GM12878 (cell line): Measurements from ENCODE around the gene PRKCE. TPM values are rescaled to one million over a fixed set of nuclear protein-coding genes. Genes with fewer than 3 reads are reported as not detected.

Experiments
- BHLHE40 ChIP-seq, 2 experiments: fragments of 450-650 bp in 1 of 2; IDR thresholded peaks; 2 replicates each; pipeline ENCODE4 v1.6.1; 2011 to 2017; ENCODE audit warnings: low read depth in 2 of 2, borderline replicate concordance in 1 of 2, improper control_type of control experiment in 1 of 2, low read length in 1 of 2, mild to moderate bottlenecking in 1 of 2
- CBFB ChIP-seq: IDR thresholded peaks from 2 replicates; pipeline ENCODE4 v1.6.1; 2016; ENCODE audit warnings: antibody characterized with exemption, low read depth
- DPF2 ChIP-seq: fragments of 450-650 bp; IDR thresholded peaks from 2 replicates; pipeline ENCODE4 v1.6.1; 2017; ENCODE audit warnings: mild to moderate bottlenecking
- EP300 ChIP-seq, 2 experiments: fragments of 150-350 bp in 1 of 2; IDR thresholded peaks; 2 replicates each; pipeline ENCODE4 v1.6.1; 2011 to 2012; ENCODE audit warnings: low read depth in 2 of 2, low read length in 2 of 2, borderline replicate concordance in 1 of 2, improper control_type of control experiment in 1 of 2, inconsistent platforms in 1 of 2; ENCODE audit not compliant: control insufficient read depth in 1 of 2
- ETV6 ChIP-seq, 2 experiments: fragments of 450-650 bp in 1 of 2; IDR thresholded peaks in 1 of 2; conservative IDR thresholded peaks in 1 of 2; 2 replicates each; pipeline ENCODE4 v1.6.1; 2014; ENCODE audit warnings: antibody characterized with exemption in 1 of 2, borderline replicate concordance in 1 of 2, low read depth in 1 of 2, mild to moderate bottlenecking in 1 of 2, moderate library complexity in 1 of 2
- GATAD2B ChIP-seq: fragments of 450-650 bp; conservative IDR thresholded peaks from 2 replicates; pipeline ENCODE4 v1.6.1; 2017; ENCODE audit warnings: low read depth, mild to moderate bottlenecking, moderate library complexity
- HSF1 ChIP-seq: fragments of 150-350 bp; IDR thresholded peaks from 2 replicates; pipeline ENCODE4 v1.6.1; 2014; ENCODE audit warnings: mild to moderate bottlenecking, low read depth, low read length
- IKZF1 ChIP-seq: fragments of 450-650 bp; conservative IDR thresholded peaks from 2 replicates; pipeline ENCODE4 v1.6.1; 2017; ENCODE audit warnings: antibody characterized with exemption, mild to moderate bottlenecking
- MLLT1 ChIP-seq: fragments of 450-650 bp; IDR thresholded peaks from 2 replicates; pipeline ENCODE4 v1.6.1; 2016; ENCODE audit warnings: mild to moderate bottlenecking
- NKRF ChIP-seq: fragments of 450-650 bp; conservative IDR thresholded peaks from 2 replicates; pipeline ENCODE4 v1.6.1; 2017; ENCODE audit warnings: mild to moderate bottlenecking, moderate library complexity
- NR2F1 ChIP-seq: fragments of 450-650 bp; conservative IDR thresholded peaks from 2 replicates; pipeline ENCODE4 v1.6.1; 2017; ENCODE audit warnings: mild to moderate bottlenecking
- RELA ChIP-seq: fragments of 450-650 bp; IDR thresholded peaks from 2 replicates; pipeline ENCODE4 v1.8.0; 2014; ENCODE audit warnings: borderline replicate concordance; ENCODE audit not compliant: partially characterized antibody
- SPI1 ChIP-seq: IDR thresholded peaks from 2 replicates; pipeline ENCODE4 v1.6.1; 2011; ENCODE audit warnings: low read depth, mild to moderate bottlenecking, low read length, moderate library complexity, borderline replicate concordance; ENCODE audit not compliant: insufficient read depth
- SREBF2 ChIP-seq: IDR thresholded peaks from 2 replicates; pipeline ENCODE4 v1.6.1; 2012; ENCODE audit warnings: mild to moderate bottlenecking, low read length
- ZNF207 ChIP-seq: fragments of 450-650 bp; IDR thresholded peaks from 2 replicates; pipeline ENCODE4 v1.6.1; 2014; ENCODE audit warnings: antibody characterized with exemption, mild to moderate bottlenecking, borderline replicate concordance
- ZNF24 ChIP-seq: fragments of 450-650 bp; IDR thresholded peaks from 2 replicates; pipeline ENCODE4 v1.6.1; 2017; ENCODE audit warnings: antibody characterized with exemption, mild to moderate bottlenecking
- ZNF274 ChIP-seq: IDR thresholded peaks from one replicate; pipeline ENCODE4 v1.8.0; 2011; ENCODE audit not compliant: insufficient read length, insufficient read depth
- ZNF622 ChIP-seq: fragments of 450-650 bp; IDR thresholded peaks from 2 replicates; pipeline ENCODE4 v1.6.1; 2017; ENCODE audit warnings: mild to moderate bottlenecking, inconsistent platforms
- ZNF687 ChIP-seq: fragments of 450-650 bp; IDR thresholded peaks from 2 replicates; pipeline ENCODE4 v1.6.1; 2017; ENCODE audit warnings: mild to moderate bottlenecking, moderate library complexity
- polyA plus RNA-seq, 11 experiments: library from polyadenylated mRNA; depleted of rRNA in 4 of 11; unstranded in 6 of 11; stranded (reverse) in 5 of 11; fragments of >200 nt; fragmentation: Nextera tagmentation in 4 of 11; fragmentation: Illumina TruSeq in 1 of 11; extraction: Ambion mirVana in 4 of 11; extraction: Trizol in 1 of 11; gene quantifications; 1 replicate in 1 of 11; 2 replicates in 10 of 11; pipeline versions ENCODE4 v1.2.1 to v1.2.3, GENCODE V29; 2011 to 2016; ENCODE audit warnings: inconsistent platforms in 2 of 11, missing spikeins in 2 of 11, low read depth in 1 of 11
- total RNA-seq, 4 experiments: library from RNA; depleted of rRNA in 3 of 4; stranded (reverse); fragments of >200 nt in 3 of 4; fragmentation: Illumina TruSeq in 1 of 4; extraction: Trizol in 1 of 4; gene quantifications; 2 replicates each; pipeline versions ENCODE4 v1.2.1 to v1.2.3, GENCODE V29; 2013 to 2021

Gene PRKCE
- total and polyA plus RNA-seq, 10 of the 15 experiments (the other 5 are each of a cell fraction or from before 2014, with no cell fraction given): 2.6 to 28.2 (median 11.3) TPM

- no peak for TF ChIP-seq NKRF
- TF ChIP-seq GATAD2B: peak; percentile 60; the same call in 1 of the 2 replicates
- peak; percentile 27 to 30; a peak in 1 of 4 replicates for TF ChIP-seq BHLHE40 (IDR thresholded peaks at IDR 0.05; ENCODE audit: borderline replicate concordance in 1 of 2, low read depth in 2 of 2, low read length in 1 of 2)
- peak in 1 of 2 experiments; percentile 21; a peak in 1 of 4 replicates for TF ChIP-seq EP300 (IDR thresholded peaks at IDR 0.05; ENCODE audit: borderline replicate concordance in 1 of 2, control insufficient read depth in 1 of 2, low read depth in 2 of 2, low read length in 2 of 2)
- peak; percentile 58 for TF ChIP-seq IKZF1
- TF ChIP-seq ZNF274: no peak
- no peak for TF ChIP-seq ZNF622
- TF ChIP-seq CBFB: no peak
- TF ChIP-seq SPI1: no peak
- no peak for TF ChIP-seq HSF1
- 0 out of 4 replicates have a peak, but pooled peaks of 1 of the 2 experiments have one; percentile 33 for TF ChIP-seq ETV6 (conservative IDR thresholded peaks at IDR 0.05 in 1 of 2, IDR thresholded peaks at IDR 0.05 in 1 of 2; ENCODE audit: borderline replicate concordance in 1 of 2, low read depth in 1 of 2)
- 0 out of 2 replicates have a peak, but pooled peaks have one; percentile 44 for TF ChIP-seq ZNF687
- 0 out of 2 replicates have a peak, but pooled peaks have one; percentile 32 for TF ChIP-seq MLLT1
- no peak for TF ChIP-seq SREBF2
- no peak for TF ChIP-seq ZNF24
- peak; percentile 48 for TF ChIP-seq DPF2
- no peak for TF ChIP-seq RELA
- 0 out of 2 replicates have a peak, but pooled peaks have one; percentile 30 for TF ChIP-seq NR2F1
- no peak for TF ChIP-seq ZNF207
These were observed 209.0 kb downstream of the PRKCE start (continued) for GRCh38 chr2:45860136-45861121.
